DLD1 (cell line): ENCODE data around the gene FOXO3.

Experiments used
- in situ Hi-C: cut with HindIII; loops from 2 replicates; pipeline ENCODE4 v1.10.0; 2017; ENCODE audit warnings: low sequenced_read_pairs

FOXO3 gene

DNA sequence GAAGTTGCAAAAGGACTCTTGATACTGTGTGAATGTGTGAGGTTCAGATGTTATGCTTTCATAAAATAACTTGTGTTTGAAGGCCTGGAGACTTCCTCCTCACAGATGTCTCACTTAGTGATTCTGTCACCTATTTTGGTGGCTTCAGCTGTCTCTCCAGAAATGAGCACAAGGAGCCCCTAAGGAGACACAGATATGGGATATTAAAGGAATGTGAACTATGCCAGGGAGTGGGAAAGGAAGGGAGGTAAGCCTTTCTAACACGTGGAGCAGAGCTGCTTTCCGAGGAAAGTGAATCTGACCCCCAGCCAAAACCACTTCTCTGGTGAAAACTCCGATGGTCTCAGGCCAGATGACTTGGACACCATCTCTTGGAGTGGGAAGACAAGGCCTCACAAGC is 10.5 kb upstream of the FOXO3 start:
- in situ Hi-C loops = no loop called here

DNA sequence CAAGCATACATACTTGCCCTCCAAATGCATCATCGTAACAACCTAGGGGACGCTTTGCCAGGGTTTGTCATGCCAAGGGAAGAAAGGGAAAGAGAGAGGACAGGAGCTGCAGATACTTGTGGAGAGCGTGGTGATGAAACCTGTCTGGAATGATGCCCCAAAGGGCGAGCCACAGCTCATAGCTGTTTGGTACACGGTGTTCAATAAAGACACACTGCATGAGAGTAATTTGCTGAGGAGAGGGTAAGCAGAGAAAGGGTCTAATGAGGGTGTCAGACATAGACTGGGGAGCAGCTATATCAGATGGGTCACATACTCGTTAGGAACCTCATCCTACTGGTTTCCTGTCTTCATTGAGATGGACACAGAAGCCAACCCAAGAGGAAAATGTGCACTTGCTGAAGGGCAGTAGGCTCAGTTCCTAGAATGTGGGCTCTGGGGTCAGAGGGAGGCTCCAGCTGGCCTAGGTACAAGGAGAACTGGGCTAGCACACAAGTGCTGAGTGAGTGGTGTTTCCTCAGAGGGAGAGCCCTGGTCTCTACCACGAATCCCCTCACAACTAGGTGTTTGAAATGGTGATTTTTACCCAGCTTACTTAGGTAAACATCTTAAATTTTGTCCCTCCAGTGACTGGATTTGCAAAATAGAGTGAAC is 5.2 kb upstream of the FOXO3 start:
- in situ Hi-C loops = no loop called here

DNA sequence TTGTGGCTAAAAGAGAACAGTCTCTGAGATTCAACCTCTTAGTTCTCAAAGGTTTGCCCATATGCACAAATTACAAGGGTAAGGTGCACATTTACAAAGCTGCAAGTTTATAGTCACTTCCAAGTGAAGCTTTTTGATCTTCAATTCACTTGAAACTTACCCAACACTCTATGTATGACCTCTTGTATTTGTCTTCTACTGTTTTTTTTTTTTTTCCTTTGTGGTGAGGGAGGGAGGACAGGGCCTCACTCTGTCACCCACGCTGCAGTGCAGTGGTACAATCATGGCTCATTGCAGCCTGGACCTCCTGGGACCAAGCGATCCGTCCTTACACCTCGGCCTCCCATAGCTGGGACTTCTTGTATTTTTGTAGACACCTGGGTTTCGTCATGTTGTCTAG is 4.5 kb upstream of the FOXO3 start:
- in situ Hi-C loops = no loop called here

- in situ Hi-C loops = no loop called here
Observed at GRCh38 chr6:108556866-108557493, 3.7 kb upstream of the FOXO3 start.

DNA sequence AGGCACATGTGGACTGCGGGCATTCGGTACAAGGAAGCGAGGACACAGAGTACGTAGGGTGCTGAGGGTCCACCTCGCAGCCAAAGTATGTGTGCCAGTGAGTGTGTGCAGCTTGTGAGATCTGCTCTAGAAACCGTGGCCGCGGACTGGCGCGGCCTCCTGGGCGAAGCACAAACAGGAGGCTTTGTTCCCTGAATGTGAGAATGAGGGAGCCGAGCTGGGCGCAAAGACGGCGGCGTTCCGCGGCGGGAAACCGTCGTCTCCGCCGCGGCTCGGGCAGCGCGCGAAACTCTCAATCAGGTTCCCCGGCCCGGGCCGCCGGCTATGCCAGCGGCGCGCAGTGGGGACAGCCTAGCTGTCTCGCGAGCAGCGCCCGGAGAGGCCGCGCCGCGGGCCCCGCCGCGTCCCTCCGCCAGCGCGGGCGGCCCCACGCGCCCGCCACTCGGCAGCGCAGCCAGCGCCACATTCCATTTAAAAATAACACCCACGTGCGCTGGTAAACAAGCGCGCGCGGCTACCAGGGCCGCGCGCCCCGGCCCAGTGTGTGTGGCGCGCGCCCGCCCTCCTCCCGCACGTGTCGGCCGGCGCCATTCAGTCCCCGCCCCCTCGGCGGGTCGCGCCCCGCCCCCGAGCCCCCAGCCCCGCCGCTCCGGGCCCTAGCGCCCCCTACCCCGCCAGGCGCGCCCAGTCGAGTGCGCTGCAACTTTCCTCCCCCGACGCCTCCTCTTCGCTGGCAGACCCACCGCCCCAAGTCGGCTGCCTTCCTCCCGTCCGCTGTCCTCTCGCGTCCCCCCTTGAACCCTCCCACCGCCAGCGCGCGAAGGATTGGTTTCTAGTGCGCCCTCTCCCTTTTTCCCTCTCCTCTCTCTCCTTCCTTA is 3.0 kb upstream of the FOXO3 start:
- in situ Hi-C loops = no loop called here

DNA sequence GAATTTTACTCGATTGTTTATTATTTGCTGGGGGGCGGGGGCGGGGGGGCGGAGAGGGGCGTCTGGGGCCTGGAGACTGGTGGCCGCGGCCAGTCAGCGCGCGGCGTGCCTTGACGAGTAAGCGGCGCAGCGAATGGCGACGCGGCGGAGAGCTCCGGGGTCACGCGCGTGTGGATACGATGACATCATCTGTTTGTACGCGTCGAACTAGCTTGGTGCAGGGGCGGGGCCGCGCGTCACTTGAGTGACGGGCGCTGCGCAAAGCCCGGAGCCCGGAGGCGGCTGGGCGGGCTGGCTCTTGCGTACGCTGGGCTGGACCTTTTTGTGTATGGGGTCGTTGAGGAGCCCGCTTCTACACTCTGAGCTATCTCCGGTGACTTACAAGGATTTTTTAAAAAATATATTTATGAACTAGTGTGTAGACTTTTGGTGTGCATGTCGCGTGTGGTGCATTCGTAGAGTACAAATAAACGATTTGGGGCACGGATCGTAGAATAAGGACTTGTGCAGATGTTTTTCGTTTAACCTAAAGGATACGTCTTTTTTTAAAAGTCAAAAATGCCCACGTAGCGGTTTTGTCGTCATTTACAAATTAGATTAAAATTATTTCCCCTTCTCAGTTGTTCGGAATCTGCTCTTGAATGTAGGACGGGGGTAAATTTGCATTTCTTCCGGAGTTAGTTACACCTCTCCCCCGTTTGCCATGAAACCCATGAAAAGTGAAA is 2.2 kb upstream of the FOXO3 start:
- in situ Hi-C loops = no loop called here

- in situ Hi-C loops = no loop called here
Observed at GRCh38 chr6:108559097-108559883, 1.4 kb upstream of the FOXO3 start.

DNA sequence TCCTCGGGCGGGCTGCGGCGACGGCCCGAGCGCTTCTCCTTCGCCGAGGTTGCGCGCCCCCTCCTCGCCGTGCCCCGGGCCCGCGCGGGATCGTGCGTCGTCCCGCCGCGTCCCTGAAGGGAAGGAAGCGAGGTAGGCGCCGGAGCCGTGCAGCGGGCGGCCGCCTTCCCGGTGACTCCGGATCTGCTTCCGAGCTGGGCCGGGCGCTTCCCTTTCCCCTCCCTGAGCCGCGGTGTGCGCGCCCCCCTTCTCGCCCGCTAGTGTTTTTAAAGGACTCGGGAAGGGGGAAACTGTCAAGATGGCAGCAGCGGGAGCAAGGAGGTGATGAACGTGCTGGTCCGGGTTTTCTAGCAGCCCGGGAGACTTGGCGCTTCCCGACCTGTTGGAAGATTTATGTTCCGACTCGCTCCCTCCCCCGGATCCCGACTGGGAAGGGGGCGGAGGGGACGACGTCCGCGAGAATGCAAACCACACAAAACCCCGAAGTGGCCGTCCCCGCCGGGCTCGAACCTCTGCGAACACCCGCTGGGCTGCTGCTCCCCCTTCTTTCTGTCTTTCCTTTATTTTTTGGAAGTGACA is 744 bp upstream of the FOXO3 start:
- in situ Hi-C loops = loop anchor here (10.0 kb wide), 1 partner anchor 225 kb away; no protein-coding TSS in a partner anchor

GRCh38 chr6:108561309-108561647 is 561 bp downstream of the FOXO3 start:
- in situ Hi-C loops = loop anchor here (10.0 kb wide), 1 partner anchor 224 kb away; no protein-coding TSS in a partner anchor

GRCh38 chr6:108561742-108562502 is 1.2 kb downstream of the FOXO3 start:
- in situ Hi-C loops = loop anchor here (10.0 kb wide), 1 partner anchor 223 kb away; no protein-coding TSS in a partner anchor

DNA sequence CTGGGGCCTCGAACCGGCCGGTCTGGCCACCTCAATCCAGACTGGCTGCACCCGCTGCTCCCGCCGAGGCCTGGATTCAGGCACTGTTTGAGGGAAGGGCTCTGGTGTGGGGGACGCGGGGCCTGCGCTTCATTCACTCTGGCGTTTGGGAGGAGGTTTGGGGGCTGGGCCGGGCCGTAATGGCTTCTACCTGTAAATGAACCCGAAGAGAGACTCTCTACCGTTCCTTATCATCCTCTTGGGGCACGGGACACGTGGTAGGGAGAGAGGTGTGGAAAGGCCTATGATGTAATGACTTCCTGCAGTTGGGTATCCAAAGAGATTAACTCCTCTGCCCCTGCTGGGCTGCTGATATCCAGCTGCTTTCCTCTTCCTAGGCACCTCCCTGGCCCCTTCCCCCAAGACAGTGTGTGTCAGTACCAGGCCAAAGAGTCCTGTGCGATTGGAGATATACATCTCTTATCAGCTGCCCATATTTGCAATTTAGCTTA is 1.8 kb downstream of the FOXO3 start:
- in situ Hi-C loops = loop anchor here (10.0 kb wide), 1 partner anchor 222 kb away; no protein-coding TSS in a partner anchor

DNA sequence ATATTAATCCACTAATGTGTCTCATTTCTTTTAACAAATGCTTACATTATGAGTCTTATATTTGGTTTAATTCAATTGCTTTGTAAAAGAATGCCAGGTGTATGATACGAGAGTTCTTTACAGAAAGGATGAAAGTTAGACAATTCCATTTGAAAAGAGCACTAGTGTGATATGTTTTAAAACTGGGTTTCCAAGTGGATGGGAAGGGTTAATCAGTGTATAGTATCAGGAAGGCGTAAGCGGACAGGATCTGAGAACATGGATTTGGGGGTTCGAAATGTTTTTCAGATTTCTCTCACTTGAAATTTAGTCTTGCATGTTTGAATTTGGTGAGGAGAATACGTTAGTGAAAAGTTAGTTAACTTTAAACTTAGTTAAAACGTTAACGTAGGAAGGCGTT is 2.6 kb downstream of the FOXO3 start:
- in situ Hi-C loops = loop anchor here (10.0 kb wide), 1 partner anchor 222 kb away; no protein-coding TSS in a partner anchor

DNA sequence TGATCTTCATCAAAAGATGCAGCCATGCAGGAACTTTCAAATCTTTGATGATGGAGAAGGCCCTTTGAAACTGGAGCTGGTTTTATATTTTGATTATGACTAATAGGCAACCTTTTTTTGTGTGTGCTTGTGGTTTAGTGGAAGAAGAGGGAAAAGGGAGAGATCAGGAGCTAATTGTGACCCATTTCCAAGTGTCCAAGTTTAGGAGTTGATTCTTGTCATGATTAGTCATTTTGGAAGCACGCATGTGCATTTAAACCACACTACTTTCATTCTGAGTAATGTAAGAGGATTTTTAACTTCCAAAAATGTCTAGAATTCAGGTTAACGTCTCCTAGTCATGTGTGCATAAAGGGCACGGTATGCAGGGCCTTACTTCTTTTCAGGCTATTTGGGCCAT is 3.5 kb downstream of the FOXO3 start:
- in situ Hi-C loops = loop anchor here (10.0 kb wide), 1 partner anchor 221 kb away; no protein-coding TSS in a partner anchor

GRCh38 chr6:108565091-108565766 is 4.5 kb downstream of the FOXO3 start:
- in situ Hi-C loops = loop anchor here (10.0 kb wide), 1 partner anchor 220 kb away; no protein-coding TSS in a partner anchor

GRCh38 chr6:108565893-108566292 is 5.2 kb downstream of the FOXO3 start:
- in situ Hi-C loops = loop anchor here (10.0 kb wide), 1 partner anchor 219 kb away; no protein-coding TSS in a partner anchor

- in situ Hi-C loops = loop anchor here (10.0 kb wide), 1 partner anchor 218 kb away; no protein-coding TSS in a partner anchor
Observed at GRCh38 chr6:108566406-108566805, 5.7 kb downstream of the FOXO3 start.

- in situ Hi-C loops = loop anchor here (10.0 kb wide), 1 partner anchor 217 kb away; no protein-coding TSS in a partner anchor
Observed at GRCh38 chr6:108568101-108568500, 7.4 kb downstream of the FOXO3 start.
